ENCODE results near the gene TMEM128.
"Not testable (repeated sequence)": the region's sequence is repeated elsewhere in the genome, so short reads cannot be mapped to it uniquely, and the experiment has no call there.

TMEM128 gene

GRCh38 chr4:4256799-4257198 lies 8.8 kb upstream of the TMEM128 start:
- no peak for DNase-seq (ENCODE audit: low read depth, low spot score)

- DNase-seq (ENCODE audit: low read depth, low spot score), result no peak
Observed at GRCh38 chr4:4254666-4255065, 6.6 kb upstream of the TMEM128 start.

GRCh38 chr4:4254199-4254598 lies 6.2 kb upstream of the TMEM128 start:
- DNase-seq (ENCODE audit: low read depth, low spot score), result no peak

GRCh38 chr4:4249866-4250265 lies 1.8 kb upstream of the TMEM128 start:
- no peak for DNase-seq (ENCODE audit: low read depth, low spot score)

- DNase-seq (ENCODE audit: low read depth, low spot score), result not testable (repeated sequence)
Observed at GRCh38 chr4:4249342-4249741, 1.3 kb upstream of the TMEM128 start.

GRCh38 chr4:4248885-4249203 lies 821 bp upstream of the TMEM128 start:
- DNase-seq (ENCODE audit: low read depth, low spot score), result no peak

GRCh38 chr4:4247696-4248028 lies 361 bp downstream of the TMEM128 start:
- no peak for DNase-seq (ENCODE audit: low read depth, low spot score)

- no peak for DNase-seq (ENCODE audit: low read depth, low spot score)
Observed at GRCh38 chr4:4245172-4245571, 2.9 kb downstream of the TMEM128 start.

GRCh38 chr4:4239551-4239950 lies 8.5 kb downstream of the TMEM128 start:
- not testable (repeated sequence) for DNase-seq (ENCODE audit: low read depth, low spot score)

- DNase-seq (ENCODE audit: low read depth, low spot score), result no peak
Observed at GRCh38 chr4:4233610-4234009, 14.4 kb downstream of the TMEM128 start.

GRCh38 chr4:4228356-4228668 lies 19.7 kb downstream of the TMEM128 start:
- no peak for DNase-seq (ENCODE audit: low read depth, low spot score)

- DNase-seq (ENCODE audit: low read depth, low spot score), result no peak
Observed at GRCh38 chr4:4227510-4228355, 20.3 kb downstream of the TMEM128 start.

GRCh38 chr4:4226606-4227438 lies 21.2 kb downstream of the TMEM128 start, which contains the start of gene OTOP1:
TSS of gene OTOP1 (minus strand) at chr4:4226929. CDS start at chr4:4226864, 65 bp downstream.
- no peak for DNase-seq (ENCODE audit: low read depth, low spot score)

- DNase-seq (ENCODE audit: low read depth, low spot score), result no peak
Observed at GRCh38 chr4:4225915-4226605, 22.0 kb downstream of the TMEM128 start.

GRCh38 chr4:4217113-4217512 lies 30.9 kb downstream of the TMEM128 start:
- no peak for DNase-seq (ENCODE audit: low read depth, low spot score)

GRCh38 chr4:4216648-4217047 lies 31.4 kb downstream of the TMEM128 start:
- no peak for DNase-seq (ENCODE audit: low read depth, low spot score)

GRCh38 chr4:4213674-4214073 lies 34.3 kb downstream of the TMEM128 start:
- DNase-seq (ENCODE audit: low read depth, low spot score), result not testable (repeated sequence)

GRCh38 chr4:4206204-4206603 lies 41.8 kb downstream of the TMEM128 start:
- no peak for DNase-seq (ENCODE audit: low read depth, low spot score)

GRCh38 chr4:4204401-4204745 lies 43.6 kb downstream of the TMEM128 start:
- no peak for DNase-seq (ENCODE audit: low read depth, low spot score)

GRCh38 chr4:4203688-4204400 lies 44.2 kb downstream of the TMEM128 start:
- no peak for DNase-seq (ENCODE audit: low read depth, low spot score)

GRCh38 chr4:4202510-4202909 lies 45.5 kb downstream of the TMEM128 start:
- no peak for DNase-seq (ENCODE audit: low read depth, low spot score)

GRCh38 chr4:4200624-4201023 lies 47.4 kb downstream of the TMEM128 start:
- DNase-seq (ENCODE audit: low read depth, low spot score), result no peak
